Lower lobe of right lung (tissue), 2 donors: ENCODE data around the gene MDFIC. TPM values are rescaled to one million over a fixed set of nuclear protein-coding genes. Genes with fewer than 3 reads are reported as not detected.

Experiments
- ATAC-seq, 2 donors: fragments of 200-7000 bp; cut with Tn5 transposase; one replicate each; pipeline ENCODE4 v1.9.1; 2020 to 2022; ENCODE audit warnings: mild to moderate bottlenecking in 2 of 2, moderate library complexity in 2 of 2
- DNase-seq: peaks from one replicate; pipeline ENCODE4 v3.0.0-alpha.2; 2020
- H3K27ac ChIP-seq: fragments of 200-600 bp; one replicate; pipeline ENCODE4 v1.8.0; 2022
- H3K27me3 ChIP-seq: fragments of 200-600 bp; one replicate; pipeline ENCODE4 v1.8.0; 2022; ENCODE audit warnings: low read depth
- H3K36me3 ChIP-seq: fragments of 200-600 bp; one replicate; pipeline ENCODE4 v1.8.0; 2022; ENCODE audit warnings: mild to moderate bottlenecking
- H3K4me1 ChIP-seq: fragments of 200-600 bp; one replicate; pipeline ENCODE4 v1.8.0; 2022
- H3K4me3 ChIP-seq: fragments of 200-600 bp; one replicate; pipeline ENCODE4 v1.8.0; 2022; ENCODE audit warnings: mild to moderate bottlenecking
- H3K9me3 ChIP-seq: fragments of 200-600 bp; one replicate; pipeline ENCODE4 v1.8.0; 2022
- intact Hi-C: fragments of 100-400 bp; cut with DNase I; formaldehyde crosslinking; loops from one replicate; pipeline ENCODE4 v1.11.0; 2022
- total RNA-seq: library from RNA; stranded (reverse); fragmentation: NEBNext Ultra II Directional; extraction: Animal tissue kit (Norgen Biotek cat#: 25700); gene quantifications from one replicate; pipeline ENCODE4 v1.2.1, GENCODE V29; 2021
- TF ChIP-seq, protein P1 (sequence below): fragments of 200-600 bp; IDR thresholded peaks from one replicate; pipeline ENCODE4 v1.8.0; 2022; ENCODE audit warnings: antibody characterized with exemption, mild to moderate bottlenecking
- donor health status: DM: no; HTN: yes; CAD: no; lungs with severe emphysema.

The MDFIC gene
- total RNA-seq, 1 donor from 2014 or later: 46.3 TPM

DNA sequence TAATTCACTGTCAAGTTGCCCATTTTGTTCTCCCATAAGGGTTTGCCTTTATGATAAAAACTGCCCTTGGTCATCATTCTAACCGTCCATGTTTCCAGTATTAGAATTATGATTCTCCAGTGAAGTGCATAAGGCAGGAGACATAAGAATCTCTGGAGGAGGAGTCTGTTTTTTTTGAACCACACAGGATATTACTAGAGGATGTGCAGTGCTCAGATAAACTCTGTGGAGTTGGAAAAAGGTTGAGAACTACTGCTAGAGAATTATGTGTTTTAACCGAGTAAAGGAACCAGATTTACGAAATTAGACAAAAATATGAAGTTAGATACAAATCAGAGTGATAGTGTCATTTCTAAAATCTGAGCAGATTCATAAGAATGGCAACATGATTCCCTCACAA, 40.5 kb downstream of the MDFIC start:
- DNase-seq: no peak
- no peak overlapping the region for H3K27ac ChIP-seq
- H3K9me3 ChIP-seq: no peaks in the 10 kb centered on the region
- no peaks in the 10 kb centered on the region for H3K27me3 ChIP-seq
- intact Hi-C loops: no loop called here
- no peak overlapping the region for H3K4me3 ChIP-seq
- ATAC-seq: no peak
- H3K36me3 ChIP-seq: no peaks in the 10 kb centered on the region
- TF ChIP-seq, protein P1, sequence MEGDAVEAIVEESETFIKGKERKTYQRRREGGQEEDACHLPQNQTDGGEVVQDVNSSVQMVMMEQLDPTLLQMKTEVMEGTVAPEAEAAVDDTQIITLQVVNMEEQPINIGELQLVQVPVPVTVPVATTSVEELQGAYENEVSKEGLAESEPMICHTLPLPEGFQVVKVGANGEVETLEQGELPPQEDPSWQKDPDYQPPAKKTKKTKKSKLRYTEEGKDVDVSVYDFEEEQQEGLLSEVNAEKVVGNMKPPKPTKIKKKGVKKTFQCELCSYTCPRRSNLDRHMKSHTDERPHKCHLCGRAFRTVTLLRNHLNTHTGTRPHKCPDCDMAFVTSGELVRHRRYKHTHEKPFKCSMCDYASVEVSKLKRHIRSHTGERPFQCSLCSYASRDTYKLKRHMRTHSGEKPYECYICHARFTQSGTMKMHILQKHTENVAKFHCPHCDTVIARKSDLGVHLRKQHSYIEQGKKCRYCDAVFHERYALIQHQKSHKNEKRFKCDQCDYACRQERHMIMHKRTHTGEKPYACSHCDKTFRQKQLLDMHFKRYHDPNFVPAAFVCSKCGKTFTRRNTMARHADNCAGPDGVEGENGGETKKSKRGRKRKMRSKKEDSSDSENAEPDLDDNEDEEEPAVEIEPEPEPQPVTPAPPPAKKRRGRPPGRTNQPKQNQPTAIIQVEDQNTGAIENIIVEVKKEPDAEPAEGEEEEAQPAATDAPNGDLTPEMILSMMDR: no peak
- peaks cover 7% of the 10 kb centered on the region for H3K4me1 ChIP-seq

DNA sequence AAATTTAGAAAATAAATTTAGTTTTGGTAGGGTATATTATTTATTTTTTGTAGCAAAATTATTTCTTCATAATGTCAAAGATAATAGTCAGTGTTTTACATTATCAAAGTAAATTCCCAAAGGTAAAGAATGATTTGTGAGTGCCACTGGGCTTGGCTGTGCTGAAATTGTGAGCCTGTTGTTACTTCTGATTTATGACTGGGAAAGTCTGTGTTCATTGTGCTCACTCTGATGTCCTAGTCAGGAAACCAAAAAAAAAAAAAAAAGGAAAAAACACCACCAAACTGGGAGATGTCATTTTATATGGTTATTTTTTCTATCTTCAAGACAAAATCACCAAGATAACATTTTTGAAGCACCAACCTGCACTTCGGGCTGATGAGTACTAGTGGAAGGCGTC, 44.3 kb downstream of the MDFIC start:
- no peak overlapping the region for H3K27ac ChIP-seq
- no peak overlapping the region for H3K4me3 ChIP-seq
- no peaks in the 10 kb centered on the region for H3K36me3 ChIP-seq
- TF ChIP-seq, protein P1: no peak
- no peak for DNase-seq
- no peaks in the 10 kb centered on the region for H3K27me3 ChIP-seq
- no peaks in the 10 kb centered on the region for H3K9me3 ChIP-seq
- no peaks in the 10 kb centered on the region for H3K4me1 ChIP-seq
- intact Hi-C loops: no loop called here
- ATAC-seq: no peak

DNA sequence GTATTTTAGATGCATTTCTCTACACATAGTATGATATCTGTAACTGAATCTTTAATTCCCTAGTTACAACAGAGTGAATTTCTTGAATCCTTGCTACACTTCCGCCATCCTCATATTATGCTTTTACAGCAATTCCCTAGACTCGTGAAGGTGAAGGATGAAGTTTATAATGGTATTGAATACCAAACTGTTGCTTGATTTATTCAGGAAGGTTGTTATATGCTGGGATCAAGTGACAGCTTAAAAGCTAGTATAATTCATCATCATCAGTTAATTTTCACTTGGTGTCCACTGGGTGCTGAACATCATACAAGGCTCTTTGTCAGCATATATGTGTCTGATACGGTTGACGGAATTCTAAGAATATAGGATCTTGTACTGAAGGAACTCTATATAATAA, 47.2 kb downstream of the MDFIC start:
- TF ChIP-seq, protein P1: no peak
- DNase-seq (no peak), ATAC-seq (no peak)
- H3K9me3 ChIP-seq: no peaks in the 10 kb centered on the region
- H3K36me3 ChIP-seq: no peaks in the 10 kb centered on the region
- peaks cover 10% of the 10 kb centered on the region for H3K4me1 ChIP-seq
- H3K27me3 ChIP-seq: no peaks in the 10 kb centered on the region
- H3K4me3 ChIP-seq: no peak overlapping the region
- intact Hi-C loops: no loop called here
- H3K27ac ChIP-seq: no peak overlapping the region

DNA sequence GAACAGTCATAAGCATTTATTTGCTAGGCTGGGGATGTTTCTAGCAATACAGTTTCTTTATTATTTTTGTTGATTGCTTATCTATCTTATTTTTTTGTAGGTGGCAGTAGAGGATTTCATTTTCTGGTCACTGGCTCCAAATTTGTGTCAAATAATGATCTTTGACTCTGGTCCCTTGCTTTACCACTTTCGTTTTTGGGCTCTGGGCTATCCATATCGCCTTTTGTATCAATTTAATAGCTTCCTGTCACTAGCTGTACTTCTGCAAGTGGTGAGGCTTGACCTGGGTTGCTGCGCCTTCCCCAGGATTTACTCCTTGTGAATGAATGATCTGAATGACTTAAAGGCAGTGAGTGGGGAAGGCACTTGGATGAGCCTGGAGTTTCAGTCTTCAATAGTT, 48.4 kb downstream of the MDFIC start:
- ATAC-seq: no peak
- DNase-seq: no peak
- H3K9me3 ChIP-seq: no peaks in the 10 kb centered on the region
- intact Hi-C loops: no loop called here
- TF ChIP-seq, protein P1: no peak
- H3K4me3 ChIP-seq: no peak overlapping the region
- no peaks in the 10 kb centered on the region for H3K27me3 ChIP-seq
- H3K36me3 ChIP-seq: no peaks in the 10 kb centered on the region
- no peak overlapping the region for H3K27ac ChIP-seq
- H3K4me1 ChIP-seq: peaks cover 14% of the 10 kb centered on the region

DNA sequence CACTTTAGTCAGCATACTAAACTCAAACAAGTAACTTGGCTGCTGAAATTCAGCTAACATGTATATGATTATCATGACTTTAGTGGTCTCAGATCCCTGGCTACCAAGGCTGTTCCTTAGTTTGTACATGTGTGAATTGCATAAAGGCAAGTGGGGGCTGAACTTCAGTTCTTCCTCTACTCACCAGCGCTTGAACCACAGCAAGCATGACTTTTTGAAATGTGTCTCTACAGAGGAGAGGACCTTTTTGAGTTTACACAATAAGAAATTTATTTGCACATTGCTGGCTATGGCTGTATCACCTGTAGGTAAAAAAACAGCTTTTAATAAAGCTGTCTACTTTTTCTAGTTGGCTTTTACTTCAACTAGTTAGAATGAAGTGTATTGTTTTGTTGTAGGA, 48.8 kb downstream of the MDFIC start:
- intact Hi-C loops: no loop called here
- DNase-seq: no peak
- no peak for ATAC-seq

More for the DNA sequence above, 48.8 kb downstream of the MDFIC start:
- Histone ChIP-seq H3K27me3 (no peaks in the 10 kb centered on the region), H3K4me1 (peaks cover 17% of the 10 kb centered on the region), H3K9me3 (no peaks in the 10 kb centered on the region), H3K36me3 (no peaks in the 10 kb centered on the region), H3K4me3 (no peak overlapping the region), H3K27ac (no peak overlapping the region)
- TF ChIP-seq, protein P1: no peak
